ENCODE data around the gene RBM27.
"Not testable (repeated sequence)": the region's sequence is repeated elsewhere in the genome, so short reads cannot be mapped to it uniquely, and the experiment has no call there.

The RBM27 gene, protein sequence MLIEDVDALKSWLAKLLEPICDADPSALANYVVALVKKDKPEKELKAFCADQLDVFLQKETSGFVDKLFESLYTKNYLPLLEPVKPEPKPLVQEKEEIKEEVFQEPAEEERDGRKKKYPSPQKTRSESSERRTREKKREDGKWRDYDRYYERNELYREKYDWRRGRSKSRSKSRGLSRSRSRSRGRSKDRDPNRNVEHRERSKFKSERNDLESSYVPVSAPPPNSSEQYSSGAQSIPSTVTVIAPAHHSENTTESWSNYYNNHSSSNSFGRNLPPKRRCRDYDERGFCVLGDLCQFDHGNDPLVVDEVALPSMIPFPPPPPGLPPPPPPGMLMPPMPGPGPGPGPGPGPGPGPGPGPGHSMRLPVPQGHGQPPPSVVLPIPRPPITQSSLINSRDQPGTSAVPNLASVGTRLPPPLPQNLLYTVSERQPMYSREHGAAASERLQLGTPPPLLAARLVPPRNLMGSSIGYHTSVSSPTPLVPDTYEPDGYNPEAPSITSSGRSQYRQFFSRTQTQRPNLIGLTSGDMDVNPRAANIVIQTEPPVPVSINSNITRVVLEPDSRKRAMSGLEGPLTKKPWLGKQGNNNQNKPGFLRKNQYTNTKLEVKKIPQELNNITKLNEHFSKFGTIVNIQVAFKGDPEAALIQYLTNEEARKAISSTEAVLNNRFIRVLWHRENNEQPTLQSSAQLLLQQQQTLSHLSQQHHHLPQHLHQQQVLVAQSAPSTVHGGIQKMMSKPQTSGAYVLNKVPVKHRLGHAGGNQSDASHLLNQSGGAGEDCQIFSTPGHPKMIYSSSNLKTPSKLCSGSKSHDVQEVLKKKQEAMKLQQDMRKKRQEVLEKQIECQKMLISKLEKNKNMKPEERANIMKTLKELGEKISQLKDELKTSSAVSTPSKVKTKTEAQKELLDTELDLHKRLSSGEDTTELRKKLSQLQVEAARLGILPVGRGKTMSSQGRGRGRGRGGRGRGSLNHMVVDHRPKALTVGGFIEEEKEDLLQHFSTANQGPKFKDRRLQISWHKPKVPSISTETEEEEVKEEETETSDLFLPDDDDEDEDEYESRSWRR

DNA sequence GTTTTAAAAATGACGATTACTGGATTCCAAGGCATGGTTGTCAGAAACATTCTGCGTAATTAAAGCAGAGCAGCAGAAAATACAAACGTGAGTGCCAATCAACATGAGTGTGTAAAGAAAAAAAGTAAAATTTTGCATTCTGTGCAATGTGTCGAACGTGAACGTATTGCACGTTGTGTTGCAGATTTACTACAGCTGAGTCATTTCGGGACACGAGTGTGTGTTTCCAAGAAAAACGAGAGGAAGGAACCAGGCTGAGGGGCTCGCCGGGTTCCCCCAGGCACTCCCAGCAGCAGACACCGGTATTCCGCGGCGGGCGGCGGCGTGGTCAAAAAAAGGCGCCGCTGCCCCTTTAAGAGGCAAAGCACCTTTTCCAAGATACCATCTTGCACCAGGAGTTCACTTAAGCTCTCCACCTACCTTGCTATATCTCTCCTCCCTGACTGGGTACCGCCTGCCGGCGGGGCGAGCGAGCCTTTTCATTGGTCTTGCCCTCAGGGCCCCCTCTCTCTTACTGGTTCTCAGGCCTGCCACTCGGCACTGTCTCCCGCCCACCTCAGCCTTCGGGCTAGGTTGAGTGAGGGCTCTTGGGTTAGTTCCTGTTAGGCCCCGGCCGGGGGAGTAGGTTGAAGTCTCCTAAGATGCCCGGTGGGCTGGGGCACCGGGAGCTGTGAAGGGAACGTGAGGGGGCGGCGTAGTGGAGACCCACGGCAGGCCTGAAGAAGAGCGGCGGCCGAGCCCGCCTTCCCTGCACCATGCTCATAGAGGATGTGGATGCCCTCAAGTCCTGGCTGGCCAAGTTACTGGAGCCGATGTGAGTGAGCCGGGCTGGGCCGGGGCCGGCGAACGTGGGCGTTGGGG lies at the start of gene RBM27:
Gene RBM27, plus strand, starts transcription at position 595 of the 861 bp plus-strand sequence. Its CDS starts 161 bp downstream, at position 756.
- peak; percentile 91 for FAIRE-seq

DNA sequence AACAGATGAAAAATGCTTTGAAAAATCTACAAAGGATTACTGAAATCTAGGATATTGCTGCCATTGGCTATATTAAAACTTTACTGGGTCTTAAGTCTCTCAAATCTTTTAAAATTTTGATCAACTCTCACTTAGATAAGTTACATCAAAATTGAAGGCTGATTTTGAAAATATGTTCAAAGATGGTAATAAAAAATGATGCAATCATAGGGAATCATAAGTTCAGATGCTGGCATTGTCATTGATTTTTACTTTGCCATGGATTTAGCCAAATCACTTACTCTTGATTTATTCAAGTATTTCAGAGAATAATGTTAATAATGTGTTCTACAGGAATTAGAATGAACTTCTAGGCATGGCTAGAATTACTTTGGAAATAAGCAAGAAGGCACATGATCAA lies 45.1 kb upstream of the RBM27 start:
- no peak for FAIRE-seq

DNA sequence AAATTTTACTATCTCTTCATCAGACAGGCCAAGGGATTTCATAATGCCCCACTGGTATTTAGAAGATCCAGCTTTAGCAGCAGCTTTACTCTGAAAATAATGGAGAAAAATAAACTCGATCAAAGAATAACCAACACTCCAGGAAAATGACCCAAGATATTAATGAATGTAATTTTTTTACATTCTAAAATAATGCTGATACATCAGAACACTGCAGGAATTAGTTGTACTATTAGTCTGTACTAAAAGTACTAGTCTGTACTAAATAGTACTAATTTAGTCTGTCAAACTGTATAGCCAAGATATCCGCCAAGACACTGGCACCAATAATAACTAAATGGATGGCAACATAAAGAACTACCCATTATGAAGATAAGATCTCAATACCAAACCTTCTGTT lies 39.0 kb upstream of the RBM27 start:
- no peak for FAIRE-seq

DNA sequence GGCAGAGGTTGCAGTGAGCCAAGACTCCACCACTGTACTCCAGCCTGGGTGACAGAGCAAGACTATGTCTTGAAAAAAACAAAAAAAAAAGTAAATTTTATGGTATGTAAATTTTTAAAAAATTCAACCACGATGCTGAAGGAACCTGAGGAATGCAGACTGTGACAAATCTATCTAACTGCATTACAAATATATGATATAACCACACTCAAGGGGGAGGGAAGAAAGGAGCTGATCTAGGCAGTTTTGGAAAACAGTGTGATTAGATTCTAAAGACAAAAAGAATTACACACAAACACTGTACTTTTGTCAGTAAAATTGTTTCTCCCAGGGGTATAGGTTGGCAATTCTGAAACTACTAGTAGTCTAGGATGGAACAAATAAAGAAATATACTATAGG lies 37.9 kb upstream of the RBM27 start:
- no peak for FAIRE-seq

DNA sequence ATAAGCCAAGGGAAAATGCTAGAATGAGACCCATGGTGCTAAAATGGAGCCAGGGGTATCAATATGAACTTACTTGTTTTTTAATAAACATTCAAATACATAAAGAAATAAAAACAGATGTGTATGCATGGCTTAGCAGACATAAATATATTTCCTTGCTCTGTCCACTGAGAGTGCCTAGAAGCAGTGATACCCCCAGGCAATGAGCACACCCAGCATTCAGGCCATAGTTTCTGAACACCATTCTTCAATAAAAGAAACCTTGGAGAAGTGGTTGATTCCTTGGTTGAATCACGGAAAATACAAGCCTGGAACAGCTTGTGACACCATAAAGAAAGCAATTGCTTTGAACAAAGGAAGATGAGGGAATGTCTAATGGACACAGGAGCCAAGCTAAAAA lies 37.5 kb upstream of the RBM27 start:
- FAIRE-seq: no peak

DNA sequence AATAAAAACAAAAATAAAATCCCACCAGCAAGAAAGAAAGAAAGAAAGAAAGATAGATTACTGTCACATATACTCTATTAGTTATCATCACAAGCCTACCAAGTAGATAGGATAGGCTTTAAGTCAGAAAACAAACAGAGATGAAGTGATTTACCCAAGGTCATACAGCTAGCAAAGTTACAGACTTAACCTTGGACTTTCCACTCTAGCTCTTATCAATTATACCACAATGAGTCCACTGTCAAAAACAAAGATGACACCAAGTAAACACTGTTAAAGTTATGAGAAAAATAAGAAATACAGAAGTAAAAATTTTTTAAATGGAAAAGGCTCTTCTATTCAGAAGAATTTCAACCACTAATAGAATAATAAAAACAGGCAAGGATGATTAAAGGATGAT lies 34.3 kb upstream of the RBM27 start:
- FAIRE-seq: no peak

DNA sequence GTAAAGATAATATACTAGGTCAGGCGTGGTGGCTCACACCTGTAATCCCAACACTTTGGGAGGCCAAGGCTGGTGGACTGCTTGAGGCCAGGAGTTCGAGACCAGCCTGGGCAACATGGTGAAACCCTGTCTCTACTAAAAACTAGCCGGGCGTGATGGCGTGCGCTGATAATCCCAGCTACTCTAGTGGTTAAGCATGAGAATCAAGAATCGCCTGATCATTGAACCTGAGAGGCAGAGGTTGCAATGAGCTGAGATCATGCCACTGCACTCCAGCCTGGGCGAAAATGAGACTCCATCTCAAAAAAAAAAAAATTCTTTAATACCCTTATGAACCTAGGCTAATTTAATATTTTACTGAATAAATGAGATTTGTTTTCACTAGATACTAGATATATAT lies 30.4 kb upstream of the RBM27 start:
- not testable (repeated sequence) for FAIRE-seq

DNA sequence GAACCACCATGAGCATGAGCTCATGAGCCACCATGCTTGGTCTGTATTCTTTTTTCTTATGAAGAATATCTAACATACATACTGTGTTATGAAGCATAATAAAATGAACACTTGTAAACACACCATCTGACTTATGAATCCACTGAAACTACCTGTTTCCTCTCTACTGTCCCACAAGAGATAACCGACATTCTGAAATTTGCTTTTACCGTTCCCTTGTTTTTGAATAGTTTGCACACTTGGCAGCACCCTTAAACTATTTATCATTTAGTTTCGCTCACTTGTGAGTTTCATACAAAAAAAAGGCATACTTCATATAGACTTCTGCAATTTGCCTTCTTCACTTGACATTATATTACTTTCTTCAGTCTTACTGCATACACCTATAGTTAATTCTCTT lies 29.8 kb upstream of the RBM27 start:
- no peak for FAIRE-seq

DNA sequence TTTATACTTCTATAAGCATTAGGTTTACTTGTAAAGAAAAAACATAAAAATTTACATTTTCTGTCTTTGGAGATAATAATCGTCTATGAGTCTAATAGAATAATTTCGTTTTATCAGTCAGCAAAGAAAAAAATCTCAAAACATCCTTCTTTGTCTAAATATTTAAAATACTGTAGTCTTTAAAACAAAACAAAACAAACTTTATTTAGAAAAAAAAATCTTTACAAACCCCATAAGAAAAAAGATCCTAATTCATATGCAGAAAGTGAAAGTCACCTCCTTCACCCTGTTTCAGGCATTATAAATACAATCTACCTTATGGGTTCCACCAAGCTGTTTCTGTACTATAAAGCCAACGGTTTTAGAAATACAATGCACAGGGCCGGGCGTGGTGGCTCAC lies 26.6 kb upstream of the RBM27 start:
- no peak for FAIRE-seq

DNA sequence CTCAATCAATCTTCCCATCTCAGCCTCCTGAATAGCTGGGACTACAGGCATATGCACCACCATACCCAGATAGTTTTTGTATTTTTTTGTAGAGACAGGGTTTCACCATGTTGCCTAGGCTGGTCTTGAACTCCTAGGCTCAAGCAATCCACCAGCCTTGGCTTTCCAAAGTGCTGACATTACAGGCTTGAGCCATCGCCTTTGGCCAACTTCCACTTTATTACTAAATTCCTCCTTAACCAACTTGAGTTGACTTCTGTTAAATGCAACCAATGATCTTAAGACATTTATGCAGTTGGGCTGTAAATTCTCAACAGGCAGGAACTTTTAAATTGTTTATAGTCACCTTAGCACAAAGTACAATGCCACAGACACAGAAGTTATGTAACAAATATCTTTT lies 23.7 kb upstream of the RBM27 start:
- FAIRE-seq: no peak

DNA sequence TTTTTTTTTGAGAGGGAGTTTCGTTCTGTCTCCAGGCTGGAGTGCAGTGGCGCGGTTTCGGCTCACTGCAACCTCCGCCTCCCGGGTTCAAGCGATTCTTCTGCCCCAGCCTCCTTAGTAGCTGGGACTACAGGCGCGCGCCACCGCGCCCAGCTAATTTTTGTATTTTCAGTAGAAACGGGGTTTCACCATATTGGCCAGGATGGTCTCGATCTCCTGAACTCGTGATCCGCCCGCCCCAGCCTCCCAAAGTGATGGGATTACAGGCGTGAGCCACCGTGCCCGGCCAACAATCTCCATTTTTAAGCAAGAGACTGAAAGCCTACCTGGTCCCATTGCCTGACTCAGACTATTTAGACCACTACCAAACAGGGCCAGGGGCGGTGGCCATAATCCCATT lies 20.0 kb upstream of the RBM27 start:
- not testable (repeated sequence) for FAIRE-seq

DNA sequence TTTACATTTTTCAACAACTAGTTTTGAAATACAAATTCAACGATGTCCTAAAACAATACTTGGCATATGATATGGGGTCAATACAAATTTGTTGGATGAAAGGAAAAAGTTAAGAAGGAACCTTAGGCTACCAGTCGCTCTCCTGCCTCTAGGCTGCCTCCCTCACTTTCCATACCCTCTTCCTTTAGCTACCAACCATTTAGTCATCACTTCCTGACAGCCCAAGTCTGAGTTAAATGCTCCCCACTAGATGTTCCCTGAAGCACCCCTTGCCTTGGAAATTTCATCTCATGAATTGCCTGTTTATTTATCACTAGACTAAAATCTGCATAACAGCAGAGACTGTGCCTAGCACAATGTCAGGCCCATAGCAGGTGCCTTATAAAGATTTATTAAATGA lies 18.2 kb upstream of the RBM27 start:
- no peak for FAIRE-seq

DNA sequence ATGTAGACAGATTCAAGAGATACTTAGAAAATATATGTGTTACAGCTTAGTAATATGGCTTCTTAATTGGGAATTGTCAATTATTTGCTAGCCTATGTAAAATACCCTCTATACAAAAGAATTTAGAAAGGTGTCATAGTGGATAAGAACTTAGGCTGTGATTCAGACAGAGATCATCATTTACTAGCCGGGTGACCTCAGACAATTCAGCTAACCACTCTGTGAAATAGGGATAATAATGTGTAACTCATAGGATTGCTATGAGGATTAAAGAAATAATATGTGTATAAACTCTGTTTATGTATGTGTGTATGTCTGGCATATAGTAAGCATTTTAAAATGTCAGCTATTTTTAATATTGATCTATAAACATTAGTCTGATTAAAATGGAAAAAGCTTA lies 15.0 kb upstream of the RBM27 start:
- no peak for FAIRE-seq

DNA sequence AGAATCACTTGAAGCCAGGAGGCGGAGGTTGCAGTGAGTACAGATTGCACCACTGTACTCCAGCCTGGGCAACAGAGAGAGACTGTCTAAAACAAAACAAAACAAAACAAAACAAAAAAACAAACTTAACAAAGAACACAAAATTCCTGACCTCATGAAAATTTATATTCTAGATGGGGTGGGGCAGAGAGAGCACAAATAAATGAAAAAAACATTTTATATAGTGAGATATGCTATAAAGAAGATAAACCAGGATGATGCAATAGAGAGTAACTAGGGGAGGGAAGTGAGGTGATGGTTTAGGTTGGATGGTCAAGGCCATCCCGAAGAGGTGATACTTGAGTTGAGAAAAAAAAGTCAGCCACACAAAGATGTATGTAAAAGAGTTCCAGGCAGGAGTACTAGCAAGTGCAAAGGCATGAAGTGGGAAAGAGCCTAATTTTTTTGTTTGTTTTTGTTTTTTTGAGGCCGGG lies 10.8 kb upstream of the RBM27 start:
- FAIRE-seq: no peak

DNA sequence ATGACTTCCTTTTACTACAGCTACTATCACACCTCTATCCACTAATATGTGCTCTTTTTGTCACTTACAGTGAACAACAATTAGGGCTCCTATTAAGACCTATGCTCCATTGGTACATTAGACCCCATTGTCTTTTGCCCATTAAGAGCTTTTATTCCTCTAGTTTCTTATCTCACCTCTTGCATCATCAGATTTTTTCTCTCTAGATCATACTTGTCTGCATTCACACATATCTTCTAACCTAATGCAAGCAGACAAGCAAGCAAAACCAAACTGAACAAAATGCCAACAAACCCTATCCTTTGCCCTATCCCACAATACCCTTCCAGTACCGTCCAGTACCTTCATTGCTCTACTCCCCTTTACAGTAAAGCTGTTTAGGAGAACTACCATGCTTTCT lies 10.1 kb upstream of the RBM27 start:
- no peak for FAIRE-seq

DNA sequence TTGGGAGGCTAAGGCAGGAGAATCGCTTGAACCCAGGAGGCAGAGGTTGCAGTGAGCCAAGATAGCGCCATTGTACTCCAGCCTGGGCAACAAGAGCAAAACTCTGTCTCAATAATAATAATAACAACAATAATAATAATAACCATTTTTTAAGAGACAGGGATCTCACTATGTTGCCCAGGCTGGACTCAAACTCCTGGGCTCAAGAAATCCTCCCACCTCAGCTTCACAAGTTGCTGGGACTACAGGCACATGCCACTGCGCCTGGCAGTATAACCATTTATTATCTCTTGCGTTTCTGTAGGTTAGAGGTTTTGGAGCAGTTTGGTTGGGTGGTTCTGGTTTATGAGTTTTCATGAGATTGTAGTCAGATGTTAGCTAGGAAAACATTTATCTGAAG lies 8.4 kb upstream of the RBM27 start:
- not testable (repeated sequence) for FAIRE-seq

DNA sequence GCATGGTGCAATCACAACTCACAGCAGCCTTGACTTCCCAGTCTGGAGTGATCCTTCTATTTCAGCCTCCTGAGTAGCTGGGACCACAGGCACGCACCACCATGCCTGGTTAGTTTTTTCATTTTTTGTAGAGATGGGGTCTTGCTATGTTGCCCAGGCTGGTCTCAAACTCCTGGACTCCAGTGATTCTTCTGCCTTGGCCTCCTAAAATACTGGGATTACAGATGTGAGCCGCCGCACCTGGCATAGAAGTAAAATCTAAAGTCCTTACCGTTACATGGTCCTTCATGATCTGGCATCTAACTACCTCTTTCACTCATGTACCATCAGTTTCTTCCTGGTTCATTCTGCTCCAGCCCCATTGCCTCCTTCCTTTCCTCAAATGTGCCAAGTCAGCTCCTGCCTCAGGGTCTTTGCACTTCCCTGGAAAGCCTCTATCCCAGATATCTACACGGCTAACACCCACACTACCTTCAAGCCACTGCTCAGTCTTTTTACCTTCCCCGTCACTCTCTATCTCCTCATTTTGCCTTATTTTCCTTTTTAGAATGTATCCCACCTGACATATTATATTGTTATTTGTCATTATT lies 6.9 kb upstream of the RBM27 start:
- no peak for FAIRE-seq

DNA sequence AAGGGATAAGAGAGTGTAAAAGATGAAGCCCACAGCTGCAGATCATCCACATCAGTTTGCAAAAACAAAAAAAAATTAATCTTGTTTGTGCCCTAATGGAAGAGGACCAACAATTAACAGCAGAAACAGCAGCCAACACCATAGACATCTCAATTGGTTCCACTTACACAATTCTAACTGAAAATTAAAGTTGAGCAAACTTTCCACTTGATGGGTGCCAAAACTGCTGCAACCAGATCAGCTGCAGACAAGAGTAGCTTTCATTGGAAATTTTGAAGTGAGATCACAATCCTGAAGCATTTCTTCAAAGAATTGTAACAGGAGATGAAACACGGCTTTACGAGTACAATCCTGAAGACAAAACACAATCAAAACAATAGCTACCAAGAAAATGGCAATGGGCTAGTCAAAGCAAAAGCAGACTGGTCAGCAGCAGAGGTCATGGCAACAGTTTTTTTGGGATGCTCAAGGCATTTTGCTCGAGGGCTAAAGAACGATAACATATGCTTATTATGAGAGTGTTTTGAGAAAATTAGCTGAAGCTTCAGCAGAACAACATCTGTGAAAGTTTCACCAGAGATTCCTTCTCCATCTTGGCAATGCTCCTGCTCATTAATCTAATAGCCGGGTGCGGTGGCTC lies 4.1 kb upstream of the RBM27 start:
- no peak for FAIRE-seq

DNA sequence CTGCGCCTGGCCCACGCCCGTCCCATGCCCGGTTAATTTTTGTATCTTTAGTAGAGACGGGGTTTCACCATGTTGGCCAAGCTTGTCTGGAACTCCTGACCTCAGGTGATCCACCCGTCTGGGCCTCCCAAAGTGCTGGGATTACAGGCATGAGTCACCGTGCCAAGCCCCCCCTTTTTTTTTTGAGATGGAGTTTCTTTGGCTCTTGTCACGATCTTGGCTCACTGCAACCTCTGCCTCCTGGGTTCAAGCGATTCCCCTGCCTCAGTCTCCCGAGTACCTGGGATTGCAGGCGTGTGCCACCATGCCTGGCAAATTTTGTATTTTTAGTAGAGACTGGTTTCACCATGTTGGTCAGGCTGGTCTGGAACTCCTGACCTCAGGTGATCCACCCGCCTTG lies 1.6 kb upstream of the RBM27 start:
- not testable (repeated sequence) for FAIRE-seq

DNA sequence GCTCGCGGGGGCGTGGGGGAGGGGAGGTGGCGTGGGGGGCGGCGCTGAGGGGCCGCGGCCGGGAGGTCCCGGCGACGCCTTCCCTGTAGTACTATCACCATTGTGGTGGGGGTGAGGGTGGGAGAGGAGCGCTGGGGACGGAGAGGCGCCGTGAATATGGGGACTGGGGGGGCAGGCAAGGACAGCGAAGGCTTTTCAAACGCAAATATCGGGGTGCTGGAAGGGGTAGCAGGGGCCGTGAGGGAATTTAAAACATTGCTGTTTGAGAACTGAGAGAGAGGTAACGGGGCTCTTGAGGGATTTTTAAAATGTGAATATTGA lies 427 bp downstream of the RBM27 start:
- FAIRE-seq: no peak

DNA sequence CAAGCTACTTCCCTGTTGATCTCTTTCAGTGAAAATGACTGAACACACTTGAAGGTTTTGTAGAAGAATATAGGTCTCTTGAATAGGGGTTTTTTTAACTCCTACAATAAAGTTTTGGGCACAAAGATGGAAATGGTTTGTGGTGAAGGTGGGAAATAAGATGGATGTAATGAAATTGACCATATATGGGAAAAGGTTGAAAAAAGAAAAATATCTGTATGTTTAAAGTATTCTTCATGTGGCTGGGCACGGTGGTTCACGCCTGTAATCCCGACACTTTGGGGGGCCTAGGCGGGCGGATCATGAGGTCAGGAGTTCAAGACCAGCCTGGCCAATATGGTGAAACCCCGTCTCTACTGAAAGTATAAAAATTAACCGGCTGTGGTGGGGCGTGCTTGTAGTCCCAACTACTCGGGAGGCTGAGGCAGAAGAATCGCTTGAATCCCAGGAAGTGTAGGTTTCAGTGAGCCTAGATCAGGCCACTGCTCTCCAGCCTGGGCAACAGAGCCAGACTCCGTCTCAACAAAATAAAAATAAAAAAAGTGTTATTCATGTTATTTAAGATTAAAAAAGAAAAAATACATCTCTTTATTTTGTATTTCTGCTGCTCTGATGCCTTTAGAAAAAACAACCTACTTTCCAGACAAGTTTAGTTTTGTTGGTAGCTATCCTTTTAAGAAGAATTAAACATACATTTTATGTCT lies 2.2 kb downstream of the RBM27 start:
- no peak for FAIRE-seq
